ENCODE data around the gene NOXRED1.

NOXRED1 gene

DNA sequence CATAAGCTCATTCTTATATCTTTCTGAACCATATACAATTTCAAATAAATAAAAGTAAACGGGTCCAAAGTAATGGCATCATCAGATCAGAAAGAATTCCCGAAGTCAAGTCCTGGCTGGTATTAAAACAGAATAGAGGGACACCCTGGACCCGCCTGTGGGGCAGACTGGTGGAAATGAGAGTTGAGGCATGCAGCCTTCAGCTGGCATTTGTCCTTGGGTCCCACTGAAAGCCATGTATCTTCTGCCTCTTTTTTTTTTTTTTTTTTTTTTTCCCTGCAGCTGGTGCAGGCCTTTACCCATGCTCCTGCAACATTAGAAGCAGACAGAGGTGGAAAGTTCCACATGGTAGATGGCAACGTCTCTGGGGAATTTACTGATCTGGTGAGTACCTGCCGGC is 44.5 kb upstream of the NOXRED1 start:
- TF ChIP-seq GLIS3 (CRISPR knock-in tag; IDR thresholded peaks at IDR 0.05): no peak
- ATAC-seq: no peak

DNA sequence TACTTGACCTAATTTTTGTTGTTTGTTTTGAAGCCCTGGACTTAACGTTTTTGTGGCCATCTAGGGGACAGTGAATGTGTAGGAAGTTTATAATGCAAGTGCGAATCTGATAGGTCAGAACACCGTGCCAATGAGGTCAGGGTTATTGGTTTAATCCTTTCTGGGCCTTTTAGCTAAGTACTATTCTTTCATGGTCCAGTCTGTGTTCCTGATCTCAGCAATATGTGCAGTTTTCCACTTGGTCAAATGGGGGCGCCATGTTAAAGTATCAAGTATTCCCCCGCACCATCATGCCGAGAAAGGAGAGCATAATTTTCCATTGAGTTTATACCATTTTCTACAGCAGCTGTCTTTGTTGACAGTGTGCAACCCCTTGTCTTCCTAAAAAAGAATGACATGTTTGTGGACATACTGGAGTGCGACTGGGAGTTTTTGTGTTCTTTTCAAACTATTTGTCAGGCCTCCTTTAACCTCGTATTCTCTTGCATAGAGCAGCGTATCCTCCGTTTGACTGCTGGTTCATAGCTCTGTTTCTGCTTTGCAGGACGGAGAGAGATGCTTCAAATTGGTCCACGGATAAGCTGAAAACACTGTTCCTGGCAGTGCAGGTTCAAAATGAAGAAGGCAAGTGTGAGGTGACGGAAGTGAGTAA is 35.9 kb upstream of the NOXRED1 start:
- peak; percentile 26 for ATAC-seq
- TF ChIP-seq TOX (CRISPR knock-in tag; IDR thresholded peaks at IDR 0.05; ENCODE audit: borderline replicate concordance) (no peak), ISL1 (CRISPR knock-in tag; IDR thresholded peaks at IDR 0.05) (no peak), TCF4 (CRISPR knock-in tag; IDR thresholded peaks at IDR 0.05; ENCODE audit: borderline replicate concordance) (no peak), ZNF565 (CRISPR knock-in tag; conservative IDR thresholded peaks at IDR 0.05; ENCODE audit: low read depth) (no peak), ZFP3 (CRISPR knock-in tag; IDR thresholded peaks at IDR 0.05) (no peak)

DNA sequence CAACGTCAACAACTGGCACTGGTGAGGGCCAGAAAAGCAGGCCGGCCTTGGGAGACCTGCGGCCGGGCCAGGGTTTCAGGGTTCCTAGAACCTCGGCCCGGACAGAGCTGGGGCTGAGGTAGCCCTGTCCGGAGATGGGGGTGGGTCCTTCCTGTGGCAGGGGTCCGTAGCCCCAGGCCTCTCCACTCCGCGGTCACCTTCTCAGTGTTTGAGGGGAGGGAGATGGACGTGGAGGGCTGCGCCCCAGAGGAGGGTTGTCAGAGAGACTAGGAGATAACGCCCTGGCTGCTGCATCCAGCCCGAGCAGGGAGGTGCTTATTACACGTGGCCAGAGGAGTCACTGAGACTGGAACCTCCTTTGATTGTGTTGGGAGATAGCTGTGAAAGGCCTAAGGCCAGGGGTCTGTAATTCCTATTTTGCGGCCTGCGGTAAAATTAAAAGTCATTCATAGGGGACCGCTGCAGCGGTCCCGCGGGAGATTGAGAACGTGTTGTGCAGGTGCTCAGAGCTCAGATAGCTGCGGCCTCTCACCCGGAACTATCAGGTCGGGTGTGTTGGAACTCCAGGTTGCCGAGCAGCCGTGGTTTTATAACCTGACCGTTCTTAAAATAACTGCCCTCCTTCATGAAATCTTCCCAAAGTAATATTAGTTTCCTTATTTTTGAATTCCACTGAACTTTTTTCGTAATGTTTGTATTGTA is 35.1 kb upstream of the NOXRED1 start:
- ATAC-seq: peak; percentile 28
- no peak for TF ChIP-seq ZNF70 (CRISPR knock-in tag; IDR thresholded peaks at IDR 0.05)
- no peak for TF ChIP-seq ISL1 (CRISPR knock-in tag; IDR thresholded peaks at IDR 0.05)
- TF ChIP-seq GLIS3 (CRISPR knock-in tag; IDR thresholded peaks at IDR 0.05): no peak
- no peak for TF ChIP-seq CSDC2 (CRISPR knock-in tag; IDR thresholded peaks at IDR 0.05)
- no peak for TF ChIP-seq SNAI2 (CRISPR knock-in tag; IDR thresholded peaks at IDR 0.05)
- no peak for TF ChIP-seq TOX (CRISPR knock-in tag; IDR thresholded peaks at IDR 0.05; ENCODE audit: borderline replicate concordance)
- TF ChIP-seq, protein P1, sequence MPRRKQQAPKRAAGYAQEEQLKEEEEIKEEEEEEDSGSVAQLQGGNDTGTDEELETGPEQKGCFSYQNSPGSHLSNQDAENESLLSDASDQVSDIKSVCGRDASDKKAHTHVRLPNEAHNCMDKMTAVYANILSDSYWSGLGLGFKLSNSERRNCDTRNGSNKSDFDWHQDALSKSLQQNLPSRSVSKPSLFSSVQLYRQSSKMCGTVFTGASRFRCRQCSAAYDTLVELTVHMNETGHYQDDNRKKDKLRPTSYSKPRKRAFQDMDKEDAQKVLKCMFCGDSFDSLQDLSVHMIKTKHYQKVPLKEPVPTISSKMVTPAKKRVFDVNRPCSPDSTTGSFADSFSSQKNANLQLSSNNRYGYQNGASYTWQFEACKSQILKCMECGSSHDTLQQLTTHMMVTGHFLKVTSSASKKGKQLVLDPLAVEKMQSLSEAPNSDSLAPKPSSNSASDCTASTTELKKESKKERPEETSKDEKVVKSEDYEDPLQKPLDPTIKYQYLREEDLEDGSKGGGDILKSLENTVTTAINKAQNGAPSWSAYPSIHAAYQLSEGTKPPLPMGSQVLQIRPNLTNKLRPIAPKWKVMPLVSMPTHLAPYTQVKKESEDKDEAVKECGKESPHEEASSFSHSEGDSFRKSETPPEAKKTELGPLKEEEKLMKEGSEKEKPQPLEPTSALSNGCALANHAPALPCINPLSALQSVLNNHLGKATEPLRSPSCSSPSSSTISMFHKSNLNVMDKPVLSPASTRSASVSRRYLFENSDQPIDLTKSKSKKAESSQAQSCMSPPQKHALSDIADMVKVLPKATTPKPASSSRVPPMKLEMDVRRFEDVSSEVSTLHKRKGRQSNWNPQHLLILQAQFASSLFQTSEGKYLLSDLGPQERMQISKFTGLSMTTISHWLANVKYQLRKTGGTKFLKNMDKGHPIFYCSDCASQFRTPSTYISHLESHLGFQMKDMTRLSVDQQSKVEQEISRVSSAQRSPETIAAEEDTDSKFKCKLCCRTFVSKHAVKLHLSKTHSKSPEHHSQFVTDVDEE (CRISPR knock-in tag; IDR thresholded peaks at IDR 0.05): no peak
- no peak for TF ChIP-seq ARNTL (CRISPR knock-in tag; IDR thresholded peaks at IDR 0.05; ENCODE audit: borderline replicate concordance, low read depth)
- TF ChIP-seq ZC3H10 (CRISPR knock-in tag; IDR thresholded peaks at IDR 0.05): no peak
- TF ChIP-seq, protein P2, sequence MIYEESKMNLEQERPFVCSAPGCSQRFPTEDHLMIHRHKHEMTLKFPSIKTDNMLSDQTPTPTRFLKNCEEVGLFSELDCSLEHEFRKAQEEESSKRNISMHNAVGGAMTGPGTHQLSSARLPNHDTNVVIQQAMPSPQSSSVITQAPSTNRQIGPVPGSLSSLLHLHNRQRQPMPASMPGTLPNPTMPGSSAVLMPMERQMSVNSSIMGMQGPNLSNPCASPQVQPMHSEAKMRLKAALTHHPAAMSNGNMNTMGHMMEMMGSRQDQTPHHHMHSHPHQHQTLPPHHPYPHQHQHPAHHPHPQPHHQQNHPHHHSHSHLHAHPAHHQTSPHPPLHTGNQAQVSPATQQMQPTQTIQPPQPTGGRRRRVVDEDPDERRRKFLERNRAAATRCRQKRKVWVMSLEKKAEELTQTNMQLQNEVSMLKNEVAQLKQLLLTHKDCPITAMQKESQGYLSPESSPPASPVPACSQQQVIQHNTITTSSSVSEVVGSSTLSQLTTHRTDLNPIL (CRISPR knock-in tag; IDR thresholded peaks at IDR 0.05; ENCODE audit: low read depth): no peak
- no peak for TF ChIP-seq OSR1 (CRISPR knock-in tag; IDR thresholded peaks at IDR 0.05)
- TF ChIP-seq ZNF565 (CRISPR knock-in tag; conservative IDR thresholded peaks at IDR 0.05; ENCODE audit: low read depth): no peak
- no peak for TF ChIP-seq ZNF8 (CRISPR knock-in tag; IDR thresholded peaks at IDR 0.05)
- TF ChIP-seq, protein P3, sequence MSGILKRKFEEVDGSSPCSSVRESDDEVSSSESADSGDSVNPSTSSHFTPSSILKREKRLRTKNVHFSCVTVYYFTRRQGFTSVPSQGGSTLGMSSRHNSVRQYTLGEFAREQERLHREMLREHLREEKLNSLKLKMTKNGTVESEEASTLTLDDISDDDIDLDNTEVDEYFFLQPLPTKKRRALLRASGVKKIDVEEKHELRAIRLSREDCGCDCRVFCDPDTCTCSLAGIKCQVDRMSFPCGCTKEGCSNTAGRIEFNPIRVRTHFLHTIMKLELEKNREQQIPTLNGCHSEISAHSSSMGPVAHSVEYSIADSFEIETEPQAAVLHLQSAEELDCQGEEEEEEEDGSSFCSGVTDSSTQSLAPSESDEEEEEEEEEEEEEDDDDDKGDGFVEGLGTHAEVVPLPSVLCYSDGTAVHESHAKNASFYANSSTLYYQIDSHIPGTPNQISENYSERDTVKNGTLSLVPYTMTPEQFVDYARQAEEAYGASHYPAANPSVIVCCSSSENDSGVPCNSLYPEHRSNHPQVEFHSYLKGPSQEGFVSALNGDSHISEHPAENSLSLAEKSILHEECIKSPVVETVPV (CRISPR knock-in tag; IDR thresholded peaks at IDR 0.05): no peak
- TF ChIP-seq, protein P4, sequence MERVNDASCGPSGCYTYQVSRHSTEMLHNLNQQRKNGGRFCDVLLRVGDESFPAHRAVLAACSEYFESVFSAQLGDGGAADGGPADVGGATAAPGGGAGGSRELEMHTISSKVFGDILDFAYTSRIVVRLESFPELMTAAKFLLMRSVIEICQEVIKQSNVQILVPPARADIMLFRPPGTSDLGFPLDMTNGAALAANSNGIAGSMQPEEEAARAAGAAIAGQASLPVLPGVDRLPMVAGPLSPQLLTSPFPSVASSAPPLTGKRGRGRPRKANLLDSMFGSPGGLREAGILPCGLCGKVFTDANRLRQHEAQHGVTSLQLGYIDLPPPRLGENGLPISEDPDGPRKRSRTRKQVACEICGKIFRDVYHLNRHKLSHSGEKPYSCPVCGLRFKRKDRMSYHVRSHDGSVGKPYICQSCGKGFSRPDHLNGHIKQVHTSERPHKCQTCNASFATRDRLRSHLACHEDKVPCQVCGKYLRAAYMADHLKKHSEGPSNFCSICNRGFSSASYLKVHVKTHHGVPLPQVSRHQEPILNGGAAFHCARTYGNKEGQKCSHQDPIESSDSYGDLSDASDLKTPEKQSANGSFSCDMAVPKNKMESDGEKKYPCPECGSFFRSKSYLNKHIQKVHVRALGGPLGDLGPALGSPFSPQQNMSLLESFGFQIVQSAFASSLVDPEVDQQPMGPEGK (CRISPR knock-in tag; IDR thresholded peaks at IDR 0.05; ENCODE audit: borderline replicate concordance): no peak
- TF ChIP-seq, protein P5, sequence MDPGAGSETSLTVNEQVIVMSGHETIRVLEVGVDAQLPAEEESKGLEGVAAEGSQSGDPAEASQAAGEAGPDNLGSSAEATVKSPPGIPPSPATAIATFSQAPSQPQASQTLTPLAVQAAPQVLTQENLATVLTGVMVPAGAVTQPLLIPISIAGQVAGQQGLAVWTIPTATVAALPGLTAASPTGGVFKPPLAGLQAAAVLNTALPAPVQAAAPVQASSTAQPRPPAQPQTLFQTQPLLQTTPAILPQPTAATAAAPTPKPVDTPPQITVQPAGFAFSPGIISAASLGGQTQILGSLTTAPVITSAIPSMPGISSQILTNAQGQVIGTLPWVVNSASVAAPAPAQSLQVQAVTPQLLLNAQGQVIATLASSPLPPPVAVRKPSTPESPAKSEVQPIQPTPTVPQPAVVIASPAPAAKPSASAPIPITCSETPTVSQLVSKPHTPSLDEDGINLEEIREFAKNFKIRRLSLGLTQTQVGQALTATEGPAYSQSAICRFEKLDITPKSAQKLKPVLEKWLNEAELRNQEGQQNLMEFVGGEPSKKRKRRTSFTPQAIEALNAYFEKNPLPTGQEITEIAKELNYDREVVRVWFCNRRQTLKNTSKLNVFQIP (CRISPR knock-in tag; IDR thresholded peaks at IDR 0.05; ENCODE audit: borderline replicate concordance, low read depth): no peak
- TF ChIP-seq PPARA (CRISPR knock-in tag; IDR thresholded peaks at IDR 0.05; ENCODE audit: borderline replicate concordance): no peak

Measured in SK-N-SH treated with all-trans-retinoic acid at 6 μM for 48 hours (cell line).